ENCODE measurements around the gene TTC12. TPM values are rescaled to one million over a fixed set of nuclear protein-coding genes. Genes with fewer than 3 reads are reported as not detected.

Gene TTC12
- total and polyA plus RNA-seq, 2 of the 4 experiments (the other 2 are of a cell fraction) = 10.0 to 14.7 TPM

DNA sequence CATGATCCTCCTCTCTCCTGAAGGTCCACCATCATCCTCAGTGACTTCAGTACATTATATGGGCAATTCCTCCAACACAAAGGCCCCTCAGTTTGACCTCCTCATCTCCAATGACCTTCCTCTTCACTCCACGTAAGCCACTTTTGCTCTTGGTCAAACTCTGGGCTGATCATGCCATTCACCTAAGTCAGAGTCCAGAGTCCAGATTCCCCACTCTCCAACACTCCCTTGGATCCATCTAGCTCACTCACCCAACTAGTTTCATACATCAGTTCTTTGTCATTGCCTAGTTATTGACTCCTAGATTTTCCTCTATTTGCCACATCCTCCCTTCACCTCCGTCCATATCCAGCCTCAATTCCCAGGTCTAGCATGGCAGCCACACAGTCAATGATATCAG, 30.5 kb upstream of the TTC12 start:
- H3K23ac ChIP-seq (ENCODE audit: low read depth, low read length) = no peak overlapping the region
- no peak for ATAC-seq (ENCODE audit: low read depth)
- H2BK5ac ChIP-seq (ENCODE audit: low read depth, low read length, poor library complexity, severe bottlenecking) = no peak overlapping the region
- intact Hi-C loops (cut with micrococcal nuclease) = loop anchor here (10.0 kb wide), 1 partner anchor 1169 kb away; no protein-coding TSS in a partner anchor
- peaks cover 9% of the 10 kb centered on the region; the same call in 1 of the 2 replicates for H3K27me3 ChIP-seq (ENCODE audit: control insufficient read depth, insufficient read depth, low read length)
- H3K4ac ChIP-seq (ENCODE audit: low read depth, low read length) = no peak overlapping the region
- BruUV-seq (replicated peaks) = no TSS peak
- POLR2A ChIA-PET (ENCODE audit: unreplicated experiment) = no interaction called here
- TF ChIP-seq CHD1 (IDR thresholded peaks at IDR 0.05; ENCODE audit: low read depth, low read length) = no peak
- no peak for TF ChIP-seq SMC3 (IDR thresholded peaks at IDR 0.05; ENCODE audit: low read depth, low read length)
- TF ChIP-seq FOS (IDR thresholded peaks at IDR 0.05; ENCODE audit: low read depth, low read length) = no peak
- TF ChIP-seq RCOR1 (IDR thresholded peaks at IDR 0.05; ENCODE audit: insufficient replicate concordance, low read length) = no peak
- TF ChIP-seq, protein P1, sequence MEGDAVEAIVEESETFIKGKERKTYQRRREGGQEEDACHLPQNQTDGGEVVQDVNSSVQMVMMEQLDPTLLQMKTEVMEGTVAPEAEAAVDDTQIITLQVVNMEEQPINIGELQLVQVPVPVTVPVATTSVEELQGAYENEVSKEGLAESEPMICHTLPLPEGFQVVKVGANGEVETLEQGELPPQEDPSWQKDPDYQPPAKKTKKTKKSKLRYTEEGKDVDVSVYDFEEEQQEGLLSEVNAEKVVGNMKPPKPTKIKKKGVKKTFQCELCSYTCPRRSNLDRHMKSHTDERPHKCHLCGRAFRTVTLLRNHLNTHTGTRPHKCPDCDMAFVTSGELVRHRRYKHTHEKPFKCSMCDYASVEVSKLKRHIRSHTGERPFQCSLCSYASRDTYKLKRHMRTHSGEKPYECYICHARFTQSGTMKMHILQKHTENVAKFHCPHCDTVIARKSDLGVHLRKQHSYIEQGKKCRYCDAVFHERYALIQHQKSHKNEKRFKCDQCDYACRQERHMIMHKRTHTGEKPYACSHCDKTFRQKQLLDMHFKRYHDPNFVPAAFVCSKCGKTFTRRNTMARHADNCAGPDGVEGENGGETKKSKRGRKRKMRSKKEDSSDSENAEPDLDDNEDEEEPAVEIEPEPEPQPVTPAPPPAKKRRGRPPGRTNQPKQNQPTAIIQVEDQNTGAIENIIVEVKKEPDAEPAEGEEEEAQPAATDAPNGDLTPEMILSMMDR (conservative IDR thresholded peaks at IDR 0.05; ENCODE audit: low read depth, low read length) = no peak
- TF ChIP-seq MXI1 (IDR thresholded peaks at IDR 0.05; ENCODE audit: borderline replicate concordance, low read depth, low read length) = no peak
- TF ChIP-seq MAZ (IDR thresholded peaks at IDR 0.05; ENCODE audit: borderline replicate concordance, low read depth, low read length) = no peak
- no peak for TF ChIP-seq NFE2L2 (IDR thresholded peaks at IDR 0.05; ENCODE audit: low read depth, low read length)
- no peak for TF ChIP-seq BHLHE40 (IDR thresholded peaks at IDR 0.05; ENCODE audit: low read depth, low read length)
- TF ChIP-seq RAD21 (IDR thresholded peaks at IDR 0.05; ENCODE audit: low read length) = no peak
- TF ChIP-seq POLR2A (IDR thresholded peaks at IDR 0.05; ENCODE audit: low read depth, low read length) = no peak
- TF ChIP-seq, protein P2, sequence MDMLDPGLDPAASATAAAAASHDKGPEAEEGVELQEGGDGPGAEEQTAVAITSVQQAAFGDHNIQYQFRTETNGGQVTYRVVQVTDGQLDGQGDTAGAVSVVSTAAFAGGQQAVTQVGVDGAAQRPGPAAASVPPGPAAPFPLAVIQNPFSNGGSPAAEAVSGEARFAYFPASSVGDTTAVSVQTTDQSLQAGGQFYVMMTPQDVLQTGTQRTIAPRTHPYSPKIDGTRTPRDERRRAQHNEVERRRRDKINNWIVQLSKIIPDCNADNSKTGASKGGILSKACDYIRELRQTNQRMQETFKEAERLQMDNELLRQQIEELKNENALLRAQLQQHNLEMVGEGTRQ (IDR thresholded peaks at IDR 0.05; ENCODE audit: low read depth, low read length) = no peak
- no peak for TF ChIP-seq CEBPB (IDR thresholded peaks at IDR 0.05; ENCODE audit: low read depth, low read length)
- no peak for TF ChIP-seq RFX5 (IDR thresholded peaks at IDR 0.05; ENCODE audit: low read depth, low read length)
- TF ChIP-seq, protein P3, sequence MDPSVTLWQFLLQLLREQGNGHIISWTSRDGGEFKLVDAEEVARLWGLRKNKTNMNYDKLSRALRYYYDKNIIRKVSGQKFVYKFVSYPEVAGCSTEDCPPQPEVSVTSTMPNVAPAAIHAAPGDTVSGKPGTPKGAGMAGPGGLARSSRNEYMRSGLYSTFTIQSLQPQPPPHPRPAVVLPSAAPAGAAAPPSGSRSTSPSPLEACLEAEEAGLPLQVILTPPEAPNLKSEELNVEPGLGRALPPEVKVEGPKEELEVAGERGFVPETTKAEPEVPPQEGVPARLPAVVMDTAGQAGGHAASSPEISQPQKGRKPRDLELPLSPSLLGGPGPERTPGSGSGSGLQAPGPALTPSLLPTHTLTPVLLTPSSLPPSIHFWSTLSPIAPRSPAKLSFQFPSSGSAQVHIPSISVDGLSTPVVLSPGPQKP (IDR thresholded peaks at IDR 0.05; ENCODE audit: borderline replicate concordance, low read depth, low read length) = no peak
- no peak for TF ChIP-seq MAFK (IDR thresholded peaks at IDR 0.05; ENCODE audit: low read depth, low read length)
- H3K4me1 ChIP-seq (ENCODE audit: control insufficient read depth, insufficient read depth, low read length) = peaks cover 6% of the 10 kb centered on the region; the same call in 1 of the 2 replicates
- H2AK9ac ChIP-seq (replicated peaks; ENCODE audit: low read depth, low read length, poor library complexity) = no peak overlapping the region
- no peaks in the 10 kb centered on the region for H3K79me1 ChIP-seq (ENCODE audit: low read depth in 1 of 2, low read length in 2 of 2)
- CTCF ChIA-PET = no interaction called here
- H3K4me3 ChIP-seq (ENCODE audit: insufficient read depth, low read depth, low read length) = no peak overlapping the region
- no peak overlapping the region for H4K8ac ChIP-seq (ENCODE audit: low read depth in 2 of 2, low read length in 2 of 2)
- H4K91ac ChIP-seq (ENCODE audit: insufficient read depth, low read depth, low read length) = no peak overlapping the region
- no peak overlapping the region for H3K56ac ChIP-seq (ENCODE audit: extremely low read depth, insufficient read depth, low read length)
- 31% methylated on average over 2 of the region's 2 CpGs; no CpG with 5 or more reads in 1 of the 2 experiments for WGBS, 2 experiments (ENCODE audit: extremely low coverage in 2 of 2, insufficient read length in 1 of 2)
- H4K20me1 ChIP-seq (ENCODE audit: insufficient read depth, low read length) = no peaks in the 10 kb centered on the region
- H3K9me3 ChIP-seq (ENCODE audit: control insufficient read depth, insufficient read depth, low read length) = no peaks in the 10 kb centered on the region
- no peak for DNase-seq
- no peak overlapping the region for H3K4me2 ChIP-seq (ENCODE audit: low read depth, low read length)
- H2AK5ac ChIP-seq (ENCODE audit: low read depth, low read length) = no peak overlapping the region
- no peaks in the 10 kb centered on the region for H3K36me3 ChIP-seq (ENCODE audit: control insufficient read depth, insufficient read depth, low read length)
- H2BK120ac ChIP-seq (ENCODE audit: low read depth, low read length) = no peak overlapping the region
- no peak overlapping the region for H3K27ac ChIP-seq (ENCODE audit: insufficient read depth, low read length)
- no peak overlapping the region for H2AFZ ChIP-seq (replicated peaks; ENCODE audit: low read length, poor library complexity)
- H3K14ac ChIP-seq (replicated peaks; ENCODE audit: low read depth, low read length) = no peak overlapping the region
- H3K9ac ChIP-seq (ENCODE audit: low read depth, low read length) = no peak overlapping the region
- H2BK15ac ChIP-seq (ENCODE audit: low read depth, low read length) = no peak overlapping the region
- H3K9me1 ChIP-seq (ENCODE audit: insufficient read depth, low read length) = no peaks in the 10 kb centered on the region
- in situ Hi-C loops (cut with MboI; ENCODE audit: low sequenced_read_pairs) = loop anchor here (10.0 to 25.0 kb wide), 3 partner anchors 999 to 1172 kb away; partner anchors contain the start of gene PTS
- H3K18ac ChIP-seq (ENCODE audit: low read depth, low read length) = no peak overlapping the region
- no peak overlapping the region for H2BK20ac ChIP-seq (ENCODE audit: low read depth, low read length)
- H4K5ac ChIP-seq (ENCODE audit: low read depth, low read length) = no peak overlapping the region
- dilution Hi-C loops (cut with HindIII; ENCODE audit: low sequenced_read_pairs, unreplicated experiment) = no loop called here

All from IMR-90 (cell line).